ENCODE measurements around the gene FMO3.

The FMO3 gene

GRCh38 chr1:171090604-171091003, at the start of gene FMO3:
FMO3 (plus strand) TSS chr1:171090905; CDS start chr1:171092659, 1,754 bp downstream.
- FAIRE-seq (no peak), DNase-seq (ENCODE audit: insufficient read length, low spot score) (no peak)
- TF ChIP-seq CTCF (IDR thresholded peaks at IDR 0.05; ENCODE audit: insufficient read depth, missing control alignments), result no peak

- DNase-seq (ENCODE audit: insufficient read length, low spot score) (no peak), FAIRE-seq (no peak)
- TF ChIP-seq CTCF (IDR thresholded peaks at IDR 0.05; ENCODE audit: insufficient read depth, missing control alignments), result no peak
Measured at GRCh38 chr1:171048014-171048413, 42.7 kb upstream of the FMO3 start.

GRCh38 chr1:171052977-171053376, 37.7 kb upstream of the FMO3 start:
- no peak for DNase-seq (ENCODE audit: insufficient read length, low spot score)
- TF ChIP-seq CTCF (IDR thresholded peaks at IDR 0.05; ENCODE audit: insufficient read depth, missing control alignments), result no peak
- FAIRE-seq, result no peak

GRCh38 chr1:171055966-171056643, 34.6 kb upstream of the FMO3 start:
- FAIRE-seq (no peak), DNase-seq (ENCODE audit: insufficient read length, low spot score) (no peak)
- no peak for TF ChIP-seq CTCF (IDR thresholded peaks at IDR 0.05; ENCODE audit: insufficient read depth, missing control alignments)

- TF ChIP-seq CTCF (IDR thresholded peaks at IDR 0.05; ENCODE audit: insufficient read depth, missing control alignments), result no peak
- DNase-seq (ENCODE audit: insufficient read length, low spot score), result no peak
- FAIRE-seq, result no peak
Measured at GRCh38 chr1:171061425-171062143, 29.1 kb upstream of the FMO3 start.

- TF ChIP-seq CTCF (IDR thresholded peaks at IDR 0.05; ENCODE audit: insufficient read depth, missing control alignments), result no peak
- FAIRE-seq (no peak), DNase-seq (ENCODE audit: insufficient read length, low spot score) (no peak)
Measured at GRCh38 chr1:171062902-171063301, 27.8 kb upstream of the FMO3 start.

- DNase-seq (ENCODE audit: insufficient read length, low spot score), result no peak
- no peak for FAIRE-seq
- no peak for TF ChIP-seq CTCF (IDR thresholded peaks at IDR 0.05; ENCODE audit: insufficient read depth, missing control alignments)
Measured at GRCh38 chr1:171075041-171075440, 15.7 kb upstream of the FMO3 start.

Data from D721Med (cell line).